Caco-2 (cell line): ENCODE data around the gene CNTN1. TPM values are rescaled to one million over a fixed set of nuclear protein-coding genes. Genes with fewer than 3 reads are reported as not detected.

Experiments
- BruUV-seq: library from RNA; stranded (reverse); fragments of 400-500 nt; replicated peaks from 2 replicates; lab custom pipeline; 2021; lab: Mats Ljungman, UMichigan
- CTCF ChIA-PET: fragments of 300-600 bp; sonication (Branson Sonifier 250); formaldehyde crosslinking; loops from one replicate; lab custom pipeline; 2022; ENCODE audit warnings: antibody characterized with exemption; lab: Charles Lee
- POLR2A ChIA-PET: fragments of 300-600 bp; sonication (Branson Sonifier 250); formaldehyde crosslinking; loops from one replicate; lab custom pipeline; 2022; ENCODE audit warnings: antibody characterized with exemption; lab: Charles Lee
- DNase-seq, 2 experiments: peaks; one replicate each; pipeline versions ENCODE4 v3.0.0 to v3.0.0-alpha.2; 2020 to 2022
- H3K27me3 ChIP-seq: replicated peaks from 2 replicates; pipeline ENCODE4 v1.6.0; 2011; ENCODE audit warnings: low read length; ENCODE audit not compliant: control insufficient read depth, insufficient read depth
- H3K36me3 ChIP-seq: 2 replicates; pipeline ENCODE4 v1.5.1; 2011; ENCODE audit warnings: low read length; ENCODE audit not compliant: control insufficient read depth, insufficient read depth
- H3K4me1 ChIP-seq: fragments of 250-450 bp; sonication (Bioruptor Pico); 2 replicates; pipeline ENCODE4 v1.5.1; 2020; ENCODE audit warnings: mild to moderate bottlenecking
- H3K4me3 ChIP-seq: 2 replicates; pipeline ENCODE4 v1.5.1; 2011; ENCODE audit warnings: low read depth, mild to moderate bottlenecking, control low read depth, low read length
- H3K9me3 ChIP-seq: fragments of 250-450 bp; sonication (Bioruptor Pico); 2 replicates; pipeline ENCODE4 v1.5.1; 2020; ENCODE audit warnings: mild to moderate bottlenecking, moderate library complexity
- H3K27ac Mint-ChIP-seq: one replicate; pipeline ENCODE4 v1.8.0; 2022; ENCODE audit warnings: mixed read lengths; ENCODE audit not compliant: unreplicated experiment
- H3K27me3 Mint-ChIP-seq: one replicate; pipeline ENCODE4 v1.8.0; 2022; ENCODE audit warnings: mixed read lengths; ENCODE audit not compliant: insufficient read depth, unreplicated experiment
- H3K36me3 Mint-ChIP-seq: one replicate; pipeline ENCODE4 v1.8.0; 2022; ENCODE audit warnings: mild to moderate bottlenecking, mixed read lengths; ENCODE audit not compliant: insufficient read depth, unreplicated experiment
- H3K4me1 Mint-ChIP-seq: one replicate; pipeline ENCODE4 v1.8.0; 2022; ENCODE audit warnings: low read depth, mixed read lengths; ENCODE audit not compliant: unreplicated experiment
- H3K4me3 Mint-ChIP-seq: one replicate; pipeline ENCODE4 v1.8.0; 2022; ENCODE audit warnings: mild to moderate bottlenecking, moderate library complexity, mixed read lengths; ENCODE audit not compliant: unreplicated experiment
- H3K9me3 Mint-ChIP-seq: one replicate; pipeline ENCODE4 v1.8.0; 2022; ENCODE audit warnings: mixed read lengths; ENCODE audit not compliant: unreplicated experiment
- CTCF ChIP-seq, 2 experiments: fragments of 200-600 bp in 1 of 2; IDR thresholded peaks; 1 replicate in 1 of 2; 2 replicates in 1 of 2; pipeline versions ENCODE4 v1.5.1 to v1.8.0; 2011 to 2022; ENCODE audit warnings: antibody characterized with exemption in 1 of 2, control low read depth in 1 of 2, inconsistent platforms in 1 of 2, low read depth in 1 of 2, low read length in 1 of 2, mild to moderate bottlenecking in 1 of 2, moderate library complexity in 1 of 2; ENCODE audit not compliant: insufficient read depth in 1 of 2, severe bottlenecking in 1 of 2, unreplicated experiment in 1 of 2
- intact Hi-C: fragments of 100-400 bp; cut with micrococcal nuclease; formaldehyde crosslinking; loops from one replicate; pipeline ENCODE4 v1.10.0; 2022; ENCODE audit not compliant: unreplicated experiment
- total RNA-seq: library from RNA; stranded (reverse); gene quantifications from 2 replicates; pipeline ENCODE4 v1.2.3, GENCODE V29; 2022

The CNTN1 gene
- total RNA-seq, 1 experiment from 2014 or later, result not detected

- POLR2A ChIA-PET, result no interaction called here
- CTCF ChIA-PET, result no interaction called here
- no TSS peak for BruUV-seq
- no peaks in the 10 kb centered on the region for H3K27me3 ChIP-seq
- H3K4me3 Mint-ChIP-seq, result no peak overlapping the region
- no peaks in the 10 kb centered on the region for H3K4me1 ChIP-seq
- H3K9me3 ChIP-seq, result no peaks in the 10 kb centered on the region; the same call in 1 of the 2 replicates
- no peaks in the 10 kb centered on the region for H3K27me3 Mint-ChIP-seq
- no peak for TF ChIP-seq CTCF (IDR thresholded peaks at IDR 0.05; ENCODE audit: insufficient read depth in 1 of 2, low read depth in 1 of 2, low read length in 1 of 2, severe bottlenecking in 1 of 2, unreplicated experiment in 1 of 2)
- no peak overlapping the region for H3K27ac Mint-ChIP-seq
- intact Hi-C loops, result no loop called here
- H3K9me3 Mint-ChIP-seq, result peaks cover 9% of the 10 kb centered on the region
- no peaks in the 10 kb centered on the region for H3K4me1 Mint-ChIP-seq
- H3K36me3 ChIP-seq, result no peaks in the 10 kb centered on the region
- H3K36me3 Mint-ChIP-seq, result no peaks in the 10 kb centered on the region
- no peak overlapping the region for H3K4me3 ChIP-seq
- DNase-seq, result no peak
Measured at GRCh38 chr12:41018010-41018409, 325.8 kb downstream of the CNTN1 start.

- no peaks in the 10 kb centered on the region for H3K4me1 ChIP-seq
- intact Hi-C loops, result no loop called here
- no peaks in the 10 kb centered on the region for H3K36me3 ChIP-seq
- Mint-ChIP-seq H3K4me3 (no peak overlapping the region), H3K27ac (no peak overlapping the region), H3K27me3 (no peaks in the 10 kb centered on the region), H3K36me3 (no peaks in the 10 kb centered on the region), H3K9me3 (no peaks in the 10 kb centered on the region), H3K4me1 (no peaks in the 10 kb centered on the region)
- no peak for DNase-seq
- ChIA-PET POLR2A (no interaction called here), CTCF (no interaction called here)
- no TSS peak for BruUV-seq
- H3K4me3 ChIP-seq, result no peak overlapping the region
- no peaks in the 10 kb centered on the region; the same call in 1 of the 2 replicates for H3K9me3 ChIP-seq
- TF ChIP-seq CTCF (IDR thresholded peaks at IDR 0.05; ENCODE audit: insufficient read depth in 1 of 2, low read depth in 1 of 2, low read length in 1 of 2, severe bottlenecking in 1 of 2, unreplicated experiment in 1 of 2), result no peak
- no peaks in the 10 kb centered on the region for H3K27me3 ChIP-seq
Measured at GRCh38 chr12:41019461-41019860, 327.2 kb downstream of the CNTN1 start.

GRCh38 chr12:41023836-41024235, 331.6 kb downstream of the CNTN1 start:
- no peak for DNase-seq
- no peaks in the 10 kb centered on the region for H3K4me1 Mint-ChIP-seq
- H3K36me3 ChIP-seq, result no peaks in the 10 kb centered on the region
- H3K27ac Mint-ChIP-seq, result no peak overlapping the region
- H3K9me3 ChIP-seq, result no peaks in the 10 kb centered on the region
- ChIA-PET POLR2A (no interaction called here), CTCF (no interaction called here)
- intact Hi-C loops, result no loop called here
- no TSS peak for BruUV-seq
- H3K9me3 Mint-ChIP-seq, result no peaks in the 10 kb centered on the region
- no peaks in the 10 kb centered on the region for H3K4me1 ChIP-seq
- H3K4me3 Mint-ChIP-seq, result no peak overlapping the region
- H3K36me3 Mint-ChIP-seq, result no peaks in the 10 kb centered on the region
- no peak overlapping the region for H3K4me3 ChIP-seq
- no peaks in the 10 kb centered on the region for H3K27me3 Mint-ChIP-seq
- no peak for TF ChIP-seq CTCF (IDR thresholded peaks at IDR 0.05; ENCODE audit: insufficient read depth in 1 of 2, low read depth in 1 of 2, low read length in 1 of 2, severe bottlenecking in 1 of 2, unreplicated experiment in 1 of 2)
- H3K27me3 ChIP-seq, result no peaks in the 10 kb centered on the region
